ENCODE data around the gene ZDHHC12. TPM values are rescaled to one million over a fixed set of nuclear protein-coding genes. Genes with fewer than 3 reads are reported as not detected.

Gene ZDHHC12
- total RNA-seq, 1 experiment from 2014 or later = 57.6 TPM

DNA sequence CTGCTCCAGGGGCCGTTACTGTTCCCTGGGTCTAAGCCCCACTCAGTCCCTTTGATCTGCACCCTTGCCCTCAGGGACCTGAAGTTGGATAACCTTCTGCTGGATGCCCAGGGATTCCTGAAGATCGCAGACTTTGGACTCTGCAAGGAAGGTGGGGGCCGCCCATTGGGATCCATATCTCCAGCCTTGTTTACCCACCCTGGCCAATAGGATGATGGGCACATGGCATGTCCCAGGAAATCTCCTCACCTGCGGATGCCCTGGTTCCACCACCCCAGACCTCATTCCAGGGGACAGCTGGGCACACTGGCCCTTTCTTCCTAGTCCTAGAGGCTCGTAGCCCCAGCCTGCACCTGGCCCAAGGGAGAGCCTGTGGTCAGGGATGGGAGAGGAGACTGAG, 5.5 kb downstream of the ZDHHC12 start:
- Histone ChIP-seq H3K27me3 (ENCODE audit: insufficient read depth, low read length) (no peaks in the 10 kb centered on the region), H4K20me1 (ENCODE audit: insufficient read depth) (no peaks in the 10 kb centered on the region), H3K27ac (ENCODE audit: low read depth, low read length) (no peak overlapping the region), H3K9ac (ENCODE audit: low read length) (no peak overlapping the region), H3K9me3 (ENCODE audit: control insufficient read depth in 1 of 2, insufficient read depth in 1 of 2, low read depth in 1 of 2, low read length in 2 of 2) (no peaks in the 10 kb centered on the region), H3K36me3 (ENCODE audit: control insufficient read depth in 1 of 2, insufficient read depth in 2 of 2, low read length in 2 of 2) (peaks cover 4 to 5% of the 10 kb centered on the region in 2 experiments; a peak in 3 of 4 replicates), H2AFZ (ENCODE audit: low read depth, low read length, poor library complexity, severe bottlenecking) (no peak overlapping the region), H3K4me2 (ENCODE audit: low read length) (no peak overlapping the region), H3K4me3 (replicated peaks in 1 of 2; ENCODE audit: low read depth in 1 of 2, low read length in 2 of 2) (no peak overlapping the region), H3K4me1 (ENCODE audit: control insufficient read depth in 1 of 2, insufficient read depth in 2 of 2, low read length in 2 of 2) (peaks cover 7 to 15% of the 10 kb centered on the region in 2 experiments), H3K79me2 (ENCODE audit: insufficient read depth, low read length) (peaks cover 6% of the 10 kb centered on the region; the same call in 1 of the 2 replicates), H3K9me2 (ENCODE audit: insufficient read depth) (no peaks in the 10 kb centered on the region)
- TF ChIP-seq, protein P1, sequence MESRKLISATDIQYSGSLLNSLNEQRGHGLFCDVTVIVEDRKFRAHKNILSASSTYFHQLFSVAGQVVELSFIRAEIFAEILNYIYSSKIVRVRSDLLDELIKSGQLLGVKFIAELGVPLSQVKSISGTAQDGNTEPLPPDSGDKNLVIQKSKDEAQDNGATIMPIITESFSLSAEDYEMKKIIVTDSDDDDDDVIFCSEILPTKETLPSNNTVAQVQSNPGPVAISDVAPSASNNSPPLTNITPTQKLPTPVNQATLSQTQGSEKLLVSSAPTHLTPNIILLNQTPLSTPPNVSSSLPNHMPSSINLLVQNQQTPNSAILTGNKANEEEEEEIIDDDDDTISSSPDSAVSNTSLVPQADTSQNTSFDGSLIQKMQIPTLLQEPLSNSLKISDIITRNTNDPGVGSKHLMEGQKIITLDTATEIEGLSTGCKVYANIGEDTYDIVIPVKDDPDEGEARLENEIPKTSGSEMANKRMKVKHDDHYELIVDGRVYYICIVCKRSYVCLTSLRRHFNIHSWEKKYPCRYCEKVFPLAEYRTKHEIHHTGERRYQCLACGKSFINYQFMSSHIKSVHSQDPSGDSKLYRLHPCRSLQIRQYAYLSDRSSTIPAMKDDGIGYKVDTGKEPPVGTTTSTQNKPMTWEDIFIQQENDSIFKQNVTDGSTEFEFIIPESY (IDR thresholded peaks at IDR 0.05; ENCODE audit: extremely low read depth, insufficient replicate concordance, low read length) = no peak
- TF ChIP-seq RAD21 (IDR thresholded peaks at IDR 0.05; ENCODE audit: low read depth) (no peak), SIN3A (IDR thresholded peaks at IDR 0.05; ENCODE audit: low read depth) (no peak), ELF1 (IDR thresholded peaks at IDR 0.05; ENCODE audit: borderline replicate concordance, low read depth) (no peak), CBX3 (IDR thresholded peaks at IDR 0.05; ENCODE audit: low read depth) (no peak), SP1 (IDR thresholded peaks at IDR 0.05; ENCODE audit: low read depth) (no peak), YY1 (IDR thresholded peaks at IDR 0.05; ENCODE audit: extremely low read depth, insufficient replicate concordance, low read depth, low read length) (no peak), JUND (IDR thresholded peaks at IDR 0.05) (no peak), FOSL1 (IDR thresholded peaks at IDR 0.05; ENCODE audit: low read depth) (no peak), ZFX (IDR thresholded peaks at IDR 0.05) (no peak), CEBPB (IDR thresholded peaks at IDR 0.05; ENCODE audit: low read depth) (no peak), SRF (IDR thresholded peaks at IDR 0.05; ENCODE audit: low read depth) (no peak), POLR2A (IDR thresholded peaks at IDR 0.05; ENCODE audit: borderline replicate concordance, extremely low read depth, insufficient read depth, insufficient read length) (no peak), EGR1 (IDR thresholded peaks at IDR 0.05; ENCODE audit: low read depth) (no peak)
- TF ChIP-seq, protein P2, sequence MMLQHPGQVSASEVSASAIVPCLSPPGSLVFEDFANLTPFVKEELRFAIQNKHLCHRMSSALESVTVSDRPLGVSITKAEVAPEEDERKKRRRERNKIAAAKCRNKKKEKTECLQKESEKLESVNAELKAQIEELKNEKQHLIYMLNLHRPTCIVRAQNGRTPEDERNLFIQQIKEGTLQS (IDR thresholded peaks at IDR 0.05) = no peak
- TF ChIP-seq, protein P3, sequence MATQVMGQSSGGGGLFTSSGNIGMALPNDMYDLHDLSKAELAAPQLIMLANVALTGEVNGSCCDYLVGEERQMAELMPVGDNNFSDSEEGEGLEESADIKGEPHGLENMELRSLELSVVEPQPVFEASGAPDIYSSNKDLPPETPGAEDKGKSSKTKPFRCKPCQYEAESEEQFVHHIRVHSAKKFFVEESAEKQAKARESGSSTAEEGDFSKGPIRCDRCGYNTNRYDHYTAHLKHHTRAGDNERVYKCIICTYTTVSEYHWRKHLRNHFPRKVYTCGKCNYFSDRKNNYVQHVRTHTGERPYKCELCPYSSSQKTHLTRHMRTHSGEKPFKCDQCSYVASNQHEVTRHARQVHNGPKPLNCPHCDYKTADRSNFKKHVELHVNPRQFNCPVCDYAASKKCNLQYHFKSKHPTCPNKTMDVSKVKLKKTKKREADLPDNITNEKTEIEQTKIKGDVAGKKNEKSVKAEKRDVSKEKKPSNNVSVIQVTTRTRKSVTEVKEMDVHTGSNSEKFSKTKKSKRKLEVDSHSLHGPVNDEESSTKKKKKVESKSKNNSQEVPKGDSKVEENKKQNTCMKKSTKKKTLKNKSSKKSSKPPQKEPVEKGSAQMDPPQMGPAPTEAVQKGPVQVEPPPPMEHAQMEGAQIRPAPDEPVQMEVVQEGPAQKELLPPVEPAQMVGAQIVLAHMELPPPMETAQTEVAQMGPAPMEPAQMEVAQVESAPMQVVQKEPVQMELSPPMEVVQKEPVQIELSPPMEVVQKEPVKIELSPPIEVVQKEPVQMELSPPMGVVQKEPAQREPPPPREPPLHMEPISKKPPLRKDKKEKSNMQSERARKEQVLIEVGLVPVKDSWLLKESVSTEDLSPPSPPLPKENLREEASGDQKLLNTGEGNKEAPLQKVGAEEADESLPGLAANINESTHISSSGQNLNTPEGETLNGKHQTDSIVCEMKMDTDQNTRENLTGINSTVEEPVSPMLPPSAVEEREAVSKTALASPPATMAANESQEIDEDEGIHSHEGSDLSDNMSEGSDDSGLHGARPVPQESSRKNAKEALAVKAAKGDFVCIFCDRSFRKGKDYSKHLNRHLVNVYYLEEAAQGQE (IDR thresholded peaks at IDR 0.05; ENCODE audit: low read depth) = no peak
- RAD21 ChIA-PET (ENCODE audit: low non-redundant PET in 1 of 2, low total read pairs in 2 of 2, uncharacterized antibody in 2 of 2, unreplicated experiment in 2 of 2) = no interaction called here
- no TSS peak for BruUV-seq (replicated peaks)
- POLR2A ChIA-PET = no interaction called here
- intact Hi-C loops (cut with micrococcal nuclease) = no loop called here
- no peak for DNase-seq (ENCODE audit: low read depth, low spot score)
- no peak for ATAC-seq
- CTCF ChIA-PET = no interaction called here

Data from HCT116 (cell line).